SK-N-MC (cell line): ENCODE measurements around the gene TRAPPC14.
A peak's percentile ranks its signal among the peaks of the same experiment; 100 is the strongest.
"Not testable (repeated sequence)": the region's sequence is repeated elsewhere in the genome, so short reads cannot be mapped to it uniquely, and the experiment has no call there.

Experiments
- DNase-seq: peaks from one replicate; pipeline ENCODE4 v3.0.0-alpha.2; 2011; ENCODE audit warnings: low read depth, low spot score
- H3K27ac ChIP-seq: fragments of 200-600 bp; sonication (generic); 2 replicates; pipeline ENCODE4 v1.5.1; 2016; ENCODE audit warnings: mixed run types
- H3K36me3 ChIP-seq: fragments of 200-600 bp; sonication (generic); 2 replicates; pipeline ENCODE4 v1.6.1; 2017; ENCODE audit warnings: antibody characterized with exemption, low read length, mixed read lengths; ENCODE audit not compliant: insufficient read depth
- H3K4me3 ChIP-seq: fragments of 200-600 bp; sonication (generic); 2 replicates; pipeline ENCODE4 v1.5.1; 2016
- H3K9ac ChIP-seq: fragments of 200-600 bp; sonication (generic); 2 replicates; pipeline ENCODE4 v1.8.0; 2017; ENCODE audit warnings: mixed run types, mixed read lengths; ENCODE audit not compliant: insufficient read length
- H3K9me3 ChIP-seq: fragments of 200-600 bp; sonication (generic); 2 replicates; pipeline ENCODE4 v1.6.1; 2017; ENCODE audit warnings: low read depth, mild to moderate bottlenecking, antibody characterized with exemption, low read length, moderate library complexity, mixed read lengths
- EZH2 ChIP-seq: fragments of 200-600 bp; sonication (generic); IDR thresholded peaks from one replicate; pipeline ENCODE4 v1.6.1; 2017; ENCODE audit warnings: antibody characterized with exemption
- FOXP2 ChIP-seq: optimal IDR thresholded peaks from 2 replicates; pipeline ENCODE3; 2011; ENCODE audit warnings: mild to moderate bottlenecking, moderate library complexity; ENCODE audit not compliant: insufficient read depth; ENCODE audit errors: extremely low read length, control extremely low read depth
- POLR2AphosphoS5 ChIP-seq: IDR thresholded peaks from 2 replicates; pipeline ENCODE4 v1.6.1; 2012; ENCODE audit warnings: mild to moderate bottlenecking, low read depth, low read length, borderline replicate concordance

TRAPPC14 gene

DNA sequence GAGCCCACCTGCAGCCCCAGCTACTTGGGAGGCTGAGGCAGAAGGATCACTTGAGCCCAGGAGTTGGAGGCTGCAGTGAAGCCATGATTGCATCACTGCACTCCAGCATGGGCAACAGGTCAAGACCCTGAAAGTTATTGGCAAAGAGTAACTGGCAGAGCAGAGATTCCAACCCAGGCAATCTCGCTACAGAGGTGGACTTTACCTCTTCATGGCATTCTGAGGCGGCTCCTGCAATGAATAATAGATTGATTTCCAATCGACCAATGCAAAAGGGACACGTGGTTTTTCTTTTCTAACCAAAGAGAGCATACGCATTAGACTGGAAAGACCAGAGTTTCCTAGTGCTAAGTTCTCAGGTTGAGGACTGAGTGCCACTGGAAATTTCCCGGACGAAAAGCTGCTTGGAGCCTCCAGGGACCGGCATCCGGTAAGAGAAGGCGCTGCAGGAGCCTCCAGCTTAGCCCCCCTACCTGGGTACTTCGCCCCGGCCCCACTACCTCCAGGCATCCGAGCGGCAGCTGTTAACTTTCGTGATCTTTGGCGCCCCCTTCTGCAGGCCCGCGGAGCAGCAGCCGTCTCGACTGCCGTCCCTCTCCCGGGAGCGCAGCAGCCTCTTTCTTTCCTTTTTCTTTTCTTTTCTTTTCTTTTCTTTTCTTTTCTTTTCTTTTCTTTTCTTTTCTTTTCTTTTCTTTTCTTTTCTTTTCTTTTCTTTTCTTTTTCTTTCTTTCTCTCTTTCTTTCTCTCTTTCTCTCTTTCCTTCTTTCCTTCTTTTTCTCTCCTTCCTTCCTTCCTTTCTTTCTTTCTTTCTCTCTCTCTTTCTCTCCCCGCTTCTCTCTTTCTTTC lies 27.7 kb downstream of the TRAPPC14 start:
- no peaks in the 10 kb centered on the region for H3K9me3 ChIP-seq
- H3K27ac ChIP-seq, result no peak overlapping the region
- TF ChIP-seq EZH2 (no peak), POLR2AphosphoS5 (no peak), FOXP2 (no peak)
- peak overlapping the region; percentile 70 for H3K4me3 ChIP-seq
- no peak for DNase-seq
- no peaks in the 10 kb centered on the region for H3K36me3 ChIP-seq
- H3K9ac ChIP-seq, result peak overlapping the region; percentile 35

DNA sequence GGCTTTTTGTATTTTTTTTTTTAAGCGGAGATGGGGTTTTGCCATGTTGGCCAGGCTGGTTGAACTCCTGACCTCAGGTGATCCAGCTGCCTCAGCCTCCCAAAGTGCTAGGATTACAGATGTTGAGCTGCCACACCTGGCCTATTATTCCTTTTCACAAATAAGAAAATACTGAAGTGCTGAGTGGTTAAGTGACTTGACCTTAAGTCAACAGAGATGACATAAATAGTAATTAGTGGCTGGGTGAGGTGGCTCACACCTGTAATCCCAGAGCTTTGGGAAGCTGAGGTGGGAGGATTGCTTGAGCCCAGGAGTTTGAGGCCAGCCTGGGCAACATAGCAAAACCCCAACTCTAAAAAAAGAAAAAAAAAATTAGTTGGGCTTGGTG lies 28.3 kb downstream of the TRAPPC14 start:
- H3K27ac ChIP-seq, DNase-seq: not testable (repeated sequence)

DNA sequence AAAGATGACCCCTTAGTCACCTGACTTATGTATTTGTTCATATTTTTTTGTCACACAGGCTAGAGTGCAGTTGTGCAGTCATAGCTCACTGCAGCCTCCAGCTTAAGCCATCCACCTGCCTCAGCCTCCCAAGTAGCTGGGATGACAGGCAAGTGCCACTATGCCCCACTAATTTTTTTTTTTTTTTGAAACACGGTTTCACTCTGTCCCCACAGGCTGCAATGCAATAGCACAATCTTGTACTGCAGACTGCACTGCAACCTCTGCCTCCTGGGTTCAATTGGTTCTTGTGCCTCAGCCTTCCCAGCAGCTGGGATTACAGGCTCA lies 29.9 kb downstream of the TRAPPC14 start:
- TF ChIP-seq FOXP2 (no peak), EZH2 (no peak), POLR2AphosphoS5 (no peak)
- DNase-seq, result no peak
- no peaks in the 10 kb centered on the region for H3K9me3 ChIP-seq
- no peak overlapping the region for H3K27ac ChIP-seq
- no peak overlapping the region for H3K9ac ChIP-seq
- no peak overlapping the region; the same call in 1 of the 2 replicates for H3K4me3 ChIP-seq
- no peaks in the 10 kb centered on the region for H3K36me3 ChIP-seq

More for the DNA sequence above, 28.3 kb downstream of the TRAPPC14 start:
- not testable (repeated sequence) for H3K36me3 ChIP-seq, H3K9ac ChIP-seq, H3K4me3 ChIP-seq, H3K9me3 ChIP-seq

DNA sequence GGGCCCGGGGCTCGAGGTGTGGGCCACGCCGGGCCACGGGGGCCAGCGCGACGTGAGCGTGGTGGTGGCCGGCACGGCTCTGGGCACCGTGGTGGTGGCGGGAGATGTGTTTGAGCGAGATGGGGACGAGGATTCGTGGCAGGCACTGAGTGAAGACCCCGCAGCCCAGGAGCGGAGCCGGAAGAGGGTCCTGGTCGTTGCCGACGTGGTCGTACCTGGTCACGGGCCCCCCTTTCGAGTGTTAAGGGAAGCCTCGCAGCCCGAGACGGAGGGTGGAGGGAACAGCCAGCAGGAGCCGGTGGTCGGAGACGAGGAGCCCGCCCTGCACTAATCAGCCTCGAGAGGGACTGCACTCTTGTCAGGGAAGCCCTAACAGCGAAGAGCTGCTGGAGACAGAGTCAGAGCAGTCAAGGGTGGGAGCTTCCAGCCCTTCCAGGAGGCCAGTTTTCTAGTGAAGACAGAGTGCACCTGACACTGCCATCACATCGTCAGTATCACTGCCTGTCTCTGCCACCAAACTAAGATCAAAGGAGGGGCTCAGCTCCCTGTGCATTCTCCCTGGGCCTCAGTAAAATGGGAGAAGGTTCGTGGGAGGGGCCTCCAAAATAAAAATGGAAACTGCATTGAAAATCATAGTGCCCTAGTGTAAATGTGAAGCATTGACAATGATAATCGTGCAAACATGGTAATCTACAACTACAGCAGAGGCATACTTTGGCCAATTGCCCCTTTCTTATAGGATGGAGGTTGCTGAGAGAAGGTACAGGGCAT lies 30.5 kb downstream of the TRAPPC14 start:
- DNase-seq, result no peak
- no peaks in the 10 kb centered on the region for H3K36me3 ChIP-seq
- H3K27ac ChIP-seq, result no peak overlapping the region
- peak overlapping the region; percentile 89 for H3K4me3 ChIP-seq
- no peaks in the 10 kb centered on the region for H3K9me3 ChIP-seq
- TF ChIP-seq FOXP2 (no peak), POLR2AphosphoS5 (no peak; the same call in none of the 2 replicates), EZH2 (no peak)
- H3K9ac ChIP-seq, result peak overlapping the region; percentile 90

DNA sequence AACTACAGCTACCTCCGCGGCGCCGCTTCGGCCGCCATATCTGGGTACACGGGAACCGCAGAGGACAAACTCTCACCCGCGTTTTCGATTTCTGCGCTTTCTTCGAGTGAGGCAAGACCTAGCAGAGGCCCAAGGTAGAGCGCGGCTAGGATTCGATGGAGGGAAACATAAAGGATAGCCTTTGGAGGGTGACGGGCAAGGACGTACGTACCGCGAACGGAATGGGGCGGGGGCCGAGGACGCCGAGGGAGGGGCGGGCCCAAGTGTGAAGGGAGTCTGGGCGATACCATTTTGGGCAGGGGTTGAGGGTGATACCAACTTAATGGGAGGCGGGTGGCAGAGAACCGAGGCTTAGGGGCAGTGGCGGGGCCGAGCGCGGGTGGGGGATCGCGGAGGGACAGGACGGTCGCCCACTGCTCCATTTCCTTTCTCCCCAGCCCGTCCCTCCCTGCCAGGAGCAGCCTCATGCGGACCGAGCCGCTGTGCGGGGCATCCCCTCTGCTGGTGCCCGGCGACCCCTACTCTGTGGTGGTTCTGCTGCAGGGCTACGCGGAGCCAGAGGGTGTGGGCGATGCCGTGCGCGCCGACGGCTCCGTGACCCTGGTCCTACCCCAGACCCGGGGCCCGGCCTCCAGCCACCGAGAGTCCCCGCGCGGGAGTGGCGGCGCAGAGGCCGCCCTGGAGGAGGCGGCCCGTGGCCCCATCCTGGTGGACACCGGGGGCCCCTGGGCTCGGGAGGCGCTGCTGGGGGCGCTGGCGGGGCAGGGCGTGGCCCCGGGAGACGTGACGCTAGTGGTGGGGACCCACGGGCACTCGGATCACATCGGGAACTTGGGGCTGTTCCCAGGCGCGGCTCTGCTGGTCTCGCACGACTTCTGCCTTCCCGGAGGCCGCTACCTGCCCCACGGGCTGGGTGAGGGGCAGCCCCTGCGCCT lies 31.3 kb downstream of the TRAPPC14 start, which contains the start of gene MBLAC1:
Gene MBLAC1 (plus strand): TSS at position 37 of the 935 bp plus-strand sequence. CDS start 429 bp downstream, at position 466.
- H3K4me3 ChIP-seq, result peak within 1 kb of the TSS; percentile 89
- DNase-seq, result peak; percentile 76
- peak within 1 kb of the TSS; percentile 90 for H3K9ac ChIP-seq
- no peaks in the 10 kb centered on the region for H3K9me3 ChIP-seq
- peak; percentile 96 for TF ChIP-seq POLR2AphosphoS5
- no peak for TF ChIP-seq EZH2
- H3K27ac ChIP-seq, result peak within 1 kb of the TSS; percentile 98
- no peaks in the 10 kb centered on the region for H3K36me3 ChIP-seq

DNA sequence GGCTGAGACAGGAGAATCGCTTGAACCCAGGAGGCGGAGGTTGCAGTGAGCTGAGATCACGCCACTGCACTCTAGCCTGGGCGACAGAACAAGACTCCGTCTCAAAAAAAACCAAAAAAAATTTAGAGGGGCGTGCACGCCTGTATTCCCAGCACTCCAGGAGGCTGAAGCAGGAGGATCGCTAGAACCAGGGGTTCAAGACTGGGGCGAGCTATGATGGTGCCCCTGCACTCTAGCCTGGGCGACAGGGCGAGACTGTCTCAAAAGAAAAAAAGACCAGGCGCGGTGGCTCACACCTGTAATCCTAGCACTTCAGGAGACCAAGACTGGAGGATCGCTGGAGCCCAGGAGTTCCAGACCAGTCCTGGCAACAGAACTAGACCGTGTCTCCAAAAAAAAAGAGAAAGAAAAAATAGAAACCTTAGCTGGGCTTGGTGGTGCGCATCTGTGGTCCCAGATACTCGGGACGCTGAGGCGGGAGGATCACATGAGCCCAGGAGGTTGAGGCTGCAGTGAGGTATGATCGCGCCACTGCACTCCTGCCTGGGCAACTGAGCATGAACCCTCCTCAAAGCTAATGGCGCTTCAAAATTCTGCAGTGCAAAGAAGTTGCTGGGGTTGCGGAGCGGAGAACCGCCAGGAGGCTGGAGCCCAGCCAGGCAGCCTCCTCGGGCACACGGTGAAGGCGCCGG lies 32.1 kb downstream of the TRAPPC14 start:
- DNase-seq, result no peak
- H3K4me3 ChIP-seq, result peak overlapping the region; percentile 89
- peak overlapping the region; percentile 98 for H3K27ac ChIP-seq
- peak overlapping the region; percentile 90 for H3K9ac ChIP-seq
- H3K36me3 ChIP-seq, result no peaks in the 10 kb centered on the region
- H3K9me3 ChIP-seq, result no peaks in the 10 kb centered on the region
- TF ChIP-seq EZH2, result no peak
- TF ChIP-seq POLR2AphosphoS5, result no peak
- TF ChIP-seq FOXP2, result no peak

DNA sequence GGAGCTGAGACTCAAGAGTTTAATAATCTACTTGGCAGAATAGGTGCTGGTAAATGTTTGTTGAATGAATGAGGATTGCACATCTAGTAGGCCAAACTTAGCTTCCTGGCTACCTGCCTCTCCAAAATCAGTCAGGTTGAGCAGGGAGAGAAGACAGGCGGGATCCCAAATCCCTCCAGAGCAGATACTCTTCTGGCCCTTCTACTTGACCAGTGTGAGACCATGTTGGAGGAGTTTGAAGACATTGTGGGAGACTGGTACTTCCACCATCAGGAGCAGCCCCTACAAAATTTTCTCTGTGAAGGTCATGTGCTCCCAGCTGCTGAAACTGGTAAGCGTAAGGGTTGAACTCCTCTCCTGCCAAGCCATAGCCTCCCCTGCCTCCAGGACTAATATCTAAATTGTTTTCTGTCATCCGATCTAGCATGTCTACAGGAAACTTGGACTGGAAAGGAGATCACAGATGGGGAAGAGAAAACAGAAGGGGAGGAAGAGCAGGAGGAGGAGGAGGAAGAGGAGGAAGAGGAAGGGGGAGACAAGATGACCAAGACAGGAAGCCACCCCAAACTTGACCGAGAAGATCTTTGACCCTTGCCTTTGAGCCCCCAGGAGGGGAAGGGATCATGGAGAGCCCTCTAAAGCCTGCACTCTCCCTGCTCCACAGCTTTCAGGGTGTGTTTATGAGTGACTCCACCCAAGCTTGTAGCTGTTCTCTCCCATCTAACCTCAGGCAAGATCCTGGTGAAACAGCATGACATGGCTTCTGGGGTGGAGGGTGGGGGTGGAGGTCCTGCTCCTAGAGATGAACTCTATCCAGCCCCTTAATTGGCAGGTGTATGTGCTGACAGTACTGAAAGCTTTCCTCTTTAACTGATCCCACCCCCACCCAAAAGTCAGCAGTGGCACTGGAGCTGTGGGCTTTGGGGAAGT lies 34.0 kb downstream of the TRAPPC14 start:
- no peak for DNase-seq
- H3K9me3 ChIP-seq, result no peaks in the 10 kb centered on the region
- H3K9ac ChIP-seq, result no peak overlapping the region
- H3K4me3 ChIP-seq, result no peak overlapping the region
- no peaks in the 10 kb centered on the region for H3K36me3 ChIP-seq
- 0 out of 2 replicates have a peak overlapping the region, but pooled peaks have one; percentile 50 for H3K27ac ChIP-seq
- TF ChIP-seq EZH2, result no peak
- TF ChIP-seq FOXP2, result no peak
- no peak for TF ChIP-seq POLR2AphosphoS5
